ENCODE results near the gene HSD11B1. TPM values are rescaled to one million over a fixed set of nuclear protein-coding genes. Genes with fewer than 3 reads are reported as not detected.

The HSD11B1 gene
- polyA plus RNA-seq, 1 donor (not counting 4 experiments of a cell fraction or from before 2014, with no cell fraction given): 2.7 TPM

DNA sequence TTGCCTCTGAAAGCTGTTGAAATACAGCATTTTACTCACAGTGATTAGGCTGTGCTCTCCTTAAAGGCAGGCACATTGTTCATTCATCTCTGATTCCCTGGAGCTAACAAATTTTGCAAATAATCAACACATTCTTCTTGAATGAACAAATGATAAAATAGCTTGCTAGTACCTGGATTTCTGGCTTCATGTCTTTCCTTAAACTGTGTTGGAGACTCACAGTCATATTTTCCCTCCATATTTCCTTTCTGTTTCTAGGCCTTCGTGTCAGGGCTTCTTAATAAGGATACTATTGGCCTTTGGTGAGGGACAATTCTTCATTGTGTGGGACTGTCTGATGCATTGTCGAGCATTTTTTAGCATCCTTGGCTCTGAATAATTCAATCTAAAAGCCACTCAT, 9.7 kb downstream of the HSD11B1 start:
- Histone ChIP-seq H3K9ac (ENCODE audit: control insufficient read depth, extremely low read depth, insufficient read depth, low read length) (no peak overlapping the region), H3K4me3 (ENCODE audit: control insufficient read depth in 2 of 3, extremely low read depth in 1 of 3, insufficient read depth in 2 of 3, low read depth in 1 of 3, low read length in 3 of 3) (no peak overlapping the region), H3K4me1 (ENCODE audit: control insufficient read depth, extremely low read depth, insufficient read depth, low read length) (peaks cover 18% of the 10 kb centered on the region), H2AFZ (ENCODE audit: control insufficient read depth, low read length) (no peak overlapping the region), H4K20me1 (ENCODE audit: control insufficient read depth, extremely low read depth, insufficient read depth, low read length) (no peaks in the 10 kb centered on the region), H3K9me1 (ENCODE audit: control insufficient read depth, extremely low read depth, insufficient read depth, low read length) (no peaks in the 10 kb centered on the region), H3K79me2 (ENCODE audit: control insufficient read depth, insufficient read depth, low read length) (no peaks in the 10 kb centered on the region), H3K36me3 (ENCODE audit: control insufficient read depth in 2 of 2, extremely low read depth in 1 of 2, insufficient read depth in 2 of 2, low read length in 2 of 2) (no peaks in the 10 kb centered on the region), H3K4me2 (ENCODE audit: control insufficient read depth, extremely low read depth, insufficient read depth, low read depth, low read length) (no peak overlapping the region), H3K9me3 (ENCODE audit: control insufficient read depth, low read depth, low read length) (no peaks in the 10 kb centered on the region), H3K27me3 (ENCODE audit: control insufficient read depth, extremely low read depth, insufficient read depth, low read length) (no peaks in the 10 kb centered on the region), H3K27ac (ENCODE audit: control insufficient read depth, insufficient read depth, low read length) (no peak overlapping the region)
- no peak for FAIRE-seq
- no peak for TF ChIP-seq EZH2 (IDR thresholded peaks at IDR 0.05; ENCODE audit: low read length)
- TF ChIP-seq, protein P1, sequence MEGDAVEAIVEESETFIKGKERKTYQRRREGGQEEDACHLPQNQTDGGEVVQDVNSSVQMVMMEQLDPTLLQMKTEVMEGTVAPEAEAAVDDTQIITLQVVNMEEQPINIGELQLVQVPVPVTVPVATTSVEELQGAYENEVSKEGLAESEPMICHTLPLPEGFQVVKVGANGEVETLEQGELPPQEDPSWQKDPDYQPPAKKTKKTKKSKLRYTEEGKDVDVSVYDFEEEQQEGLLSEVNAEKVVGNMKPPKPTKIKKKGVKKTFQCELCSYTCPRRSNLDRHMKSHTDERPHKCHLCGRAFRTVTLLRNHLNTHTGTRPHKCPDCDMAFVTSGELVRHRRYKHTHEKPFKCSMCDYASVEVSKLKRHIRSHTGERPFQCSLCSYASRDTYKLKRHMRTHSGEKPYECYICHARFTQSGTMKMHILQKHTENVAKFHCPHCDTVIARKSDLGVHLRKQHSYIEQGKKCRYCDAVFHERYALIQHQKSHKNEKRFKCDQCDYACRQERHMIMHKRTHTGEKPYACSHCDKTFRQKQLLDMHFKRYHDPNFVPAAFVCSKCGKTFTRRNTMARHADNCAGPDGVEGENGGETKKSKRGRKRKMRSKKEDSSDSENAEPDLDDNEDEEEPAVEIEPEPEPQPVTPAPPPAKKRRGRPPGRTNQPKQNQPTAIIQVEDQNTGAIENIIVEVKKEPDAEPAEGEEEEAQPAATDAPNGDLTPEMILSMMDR (optimal IDR thresholded peaks at IDR 0.05 in 1 of 3, IDR thresholded peaks at IDR 0.05 in 1 of 3, conservative IDR thresholded peaks at IDR 0.05 in 1 of 3; ENCODE audit: extremely low read depth in 1 of 3, insufficient read depth in 2 of 3, low read length in 3 of 3): no peak
- dilution Hi-C loops (cut with MboI; ENCODE audit: extremely low pct_ligation_motif_present, low sequenced_read_pairs): no loop called here
- no peak for DNase-seq (ENCODE audit: low read depth, low spot score)

DNA sequence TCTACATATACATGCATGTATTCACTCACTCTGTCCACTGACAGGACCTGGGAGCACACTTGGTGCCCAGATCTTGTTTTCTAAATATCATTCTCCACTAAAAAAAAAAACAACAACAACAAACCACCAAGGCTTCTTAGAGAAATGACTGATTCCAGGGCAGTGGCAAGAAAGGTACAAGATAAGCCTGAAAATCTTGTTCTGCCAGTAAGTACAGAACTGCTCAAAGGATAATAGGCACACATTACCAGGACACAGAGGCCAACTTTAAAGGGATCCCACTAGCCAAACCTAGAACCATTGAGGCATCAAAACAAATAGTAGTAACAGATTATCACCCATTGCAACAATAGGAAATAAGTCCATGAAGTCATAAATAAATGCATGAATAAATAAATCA, 10.7 kb downstream of the HSD11B1 start:
- dilution Hi-C loops (cut with MboI; ENCODE audit: extremely low pct_ligation_motif_present, low sequenced_read_pairs): no loop called here
- H3K4me2 ChIP-seq (ENCODE audit: control insufficient read depth, extremely low read depth, insufficient read depth, low read depth, low read length): no peak overlapping the region
- no peaks in the 10 kb centered on the region for H3K9me1 ChIP-seq (ENCODE audit: control insufficient read depth, extremely low read depth, insufficient read depth, low read length)
- no peak for FAIRE-seq
- H3K27ac ChIP-seq (ENCODE audit: control insufficient read depth, insufficient read depth, low read length): no peak overlapping the region
- H3K9ac ChIP-seq (ENCODE audit: control insufficient read depth, extremely low read depth, insufficient read depth, low read length): no peak overlapping the region
- H3K79me2 ChIP-seq (ENCODE audit: control insufficient read depth, insufficient read depth, low read length): no peaks in the 10 kb centered on the region
- no peaks in the 10 kb centered on the region for H3K36me3 ChIP-seq (ENCODE audit: control insufficient read depth in 2 of 2, extremely low read depth in 1 of 2, insufficient read depth in 2 of 2, low read length in 2 of 2)
- H4K20me1 ChIP-seq (ENCODE audit: control insufficient read depth, extremely low read depth, insufficient read depth, low read length): no peaks in the 10 kb centered on the region
- no peaks in the 10 kb centered on the region for H3K9me3 ChIP-seq (ENCODE audit: control insufficient read depth, low read depth, low read length)
- H3K4me3 ChIP-seq (ENCODE audit: control insufficient read depth in 2 of 3, extremely low read depth in 1 of 3, insufficient read depth in 2 of 3, low read depth in 1 of 3, low read length in 3 of 3): no peak overlapping the region
- peaks cover 15% of the 10 kb centered on the region for H3K4me1 ChIP-seq (ENCODE audit: control insufficient read depth, extremely low read depth, insufficient read depth, low read length)
- TF ChIP-seq, protein P1 (optimal IDR thresholded peaks at IDR 0.05 in 1 of 3, IDR thresholded peaks at IDR 0.05 in 1 of 3, conservative IDR thresholded peaks at IDR 0.05 in 1 of 3; ENCODE audit: extremely low read depth in 1 of 3, insufficient read depth in 2 of 3, low read length in 3 of 3): no peak
- TF ChIP-seq EZH2 (IDR thresholded peaks at IDR 0.05; ENCODE audit: low read length): no peak
- no peak overlapping the region for H2AFZ ChIP-seq (ENCODE audit: control insufficient read depth, low read length)
- H3K27me3 ChIP-seq (ENCODE audit: control insufficient read depth, extremely low read depth, insufficient read depth, low read length): no peaks in the 10 kb centered on the region
- DNase-seq (ENCODE audit: low read depth, low spot score): no peak
